GM18499 (cell line): ENCODE results near the gene P2RY4.
"Not testable (repeated sequence)": the region's sequence is repeated elsewhere in the genome, so short reads cannot be mapped to it uniquely, and the experiment has no call there.

ENCODE experiments used
- ATAC-seq: cut with Tn5 transposase; IDR thresholded peaks from one replicate; pipeline ENCODE4 v1.9.1; 2021; ENCODE audit warnings: moderate number of reproducible peaks; ENCODE audit not compliant: insufficient read depth, unreplicated experiment

P2RY4 gene

DNA sequence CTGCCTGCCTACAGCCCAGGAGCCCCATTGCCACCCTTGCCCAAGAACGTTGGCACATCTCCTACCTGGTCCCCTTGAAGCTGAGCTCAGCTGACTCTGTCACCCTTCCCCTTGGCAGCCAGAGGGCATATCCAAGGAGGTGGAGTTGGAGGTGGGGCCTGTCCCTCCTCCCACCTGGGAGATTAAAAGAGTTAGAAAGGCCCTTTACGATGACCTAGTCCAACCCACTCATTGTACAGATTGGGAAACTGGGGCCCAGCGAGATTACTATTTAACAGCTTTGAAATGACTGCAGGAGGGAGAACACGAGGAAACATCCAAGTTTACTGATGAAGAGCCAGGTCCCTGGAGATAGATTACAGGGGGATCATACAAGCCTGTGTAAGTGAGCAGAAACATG, at the start of gene P2RY4:
P2RY4 (minus strand) TSS at position 101 of the 400 bp plus-strand sequence. CDS start 580 bp downstream, outside the sequence.
- ATAC-seq = no peak

GRCh38 chrX:70301716-70302115, 41.7 kb upstream of the P2RY4 start:
- no peak for ATAC-seq

DNA sequence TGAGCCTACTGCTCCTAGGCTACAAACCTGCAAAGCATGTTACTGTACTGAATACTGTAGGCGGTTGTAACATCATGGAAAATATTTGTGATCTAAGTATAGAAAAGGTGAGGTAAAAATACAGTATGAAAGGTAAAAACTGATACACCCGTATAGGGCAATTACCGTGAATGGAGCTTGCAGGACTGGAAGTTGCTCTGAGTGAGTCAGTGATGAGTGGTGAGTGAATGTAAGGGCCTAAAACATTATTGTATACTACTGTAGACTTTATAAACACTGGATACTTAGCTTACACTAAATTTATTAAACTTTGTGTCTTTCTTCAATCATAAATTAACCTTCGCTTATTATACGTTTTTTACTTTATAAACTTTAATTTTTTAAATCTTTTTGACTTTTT, 33.6 kb upstream of the P2RY4 start:
- ATAC-seq = no peak

DNA sequence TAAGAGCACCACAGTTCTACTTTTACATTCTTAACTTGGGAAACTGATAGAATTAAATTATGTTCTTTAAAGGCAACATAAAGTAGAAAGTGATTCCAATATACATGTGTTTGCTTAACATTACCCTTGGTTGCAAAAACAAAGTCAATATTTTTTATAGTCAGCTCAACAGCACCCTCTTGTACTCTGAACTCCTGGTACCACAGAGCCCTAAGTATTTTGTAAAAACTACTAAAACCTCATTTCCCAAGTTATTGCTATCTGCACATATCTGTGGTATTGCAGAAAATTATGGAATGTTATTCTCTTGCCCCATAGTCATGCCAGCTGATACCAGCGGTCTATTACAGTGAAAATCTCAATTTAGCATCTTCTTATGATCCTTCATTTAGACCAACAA, 32.8 kb upstream of the P2RY4 start:
- ATAC-seq = no peak

DNA sequence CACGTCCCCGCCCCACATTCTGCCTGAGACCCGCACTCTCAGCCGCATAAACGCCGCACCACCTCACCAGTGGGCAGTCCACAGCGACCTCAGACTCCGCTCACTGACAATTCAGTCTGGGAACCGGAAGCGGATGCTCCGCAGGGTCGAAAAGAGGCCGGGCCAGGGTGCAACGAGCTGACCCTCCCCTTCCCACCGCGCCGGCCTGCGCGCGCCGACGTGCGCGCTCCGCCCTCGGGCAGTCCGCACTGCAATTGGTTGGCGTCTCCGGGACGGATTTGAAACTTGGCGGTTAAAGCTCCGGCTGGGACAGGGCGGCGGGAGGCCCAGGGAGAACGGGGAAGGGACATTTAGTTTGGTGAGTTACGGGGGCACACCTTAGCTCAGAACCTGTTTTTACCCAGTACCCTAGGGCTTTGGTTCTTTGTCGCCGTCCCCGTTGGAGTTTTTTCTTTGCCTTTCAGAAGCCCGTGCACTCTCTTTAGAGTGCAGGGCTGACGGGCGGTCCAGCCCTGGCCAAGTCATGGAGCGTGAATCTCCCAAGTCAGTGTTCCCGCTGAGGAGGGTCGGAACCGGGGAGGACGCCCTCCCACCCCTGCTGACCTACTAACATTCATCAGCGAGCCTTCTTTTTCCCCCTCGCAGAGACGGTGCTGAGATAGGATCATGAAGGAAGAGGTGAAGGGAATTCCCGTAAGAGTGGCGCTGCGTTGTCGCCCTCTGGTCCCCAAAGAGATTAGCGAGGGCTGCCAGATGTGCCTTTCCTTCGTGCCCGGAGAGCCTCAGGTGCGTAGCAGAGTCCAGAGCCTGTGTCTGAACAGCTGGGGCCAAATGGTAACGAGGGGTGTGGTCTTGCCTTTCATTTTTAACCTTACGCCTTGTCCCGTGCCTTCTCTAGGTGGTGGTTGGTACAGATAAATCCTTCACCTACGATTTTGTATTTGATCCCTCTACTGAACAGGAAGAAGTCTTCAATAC, 30.1 kb upstream of the P2RY4 start, which contains the start of the genes KIF4A and PDZD11:
KIF4A (plus strand) TSS at position 312 of the 978 bp plus-strand sequence; CDS start at position 667, 355 bp downstream.
PDZD11 (minus strand) TSS at position 135 of the 978 bp plus-strand sequence. CDS start 586 bp downstream, outside the sequence.
- ATAC-seq = peak; percentile 79

DNA sequence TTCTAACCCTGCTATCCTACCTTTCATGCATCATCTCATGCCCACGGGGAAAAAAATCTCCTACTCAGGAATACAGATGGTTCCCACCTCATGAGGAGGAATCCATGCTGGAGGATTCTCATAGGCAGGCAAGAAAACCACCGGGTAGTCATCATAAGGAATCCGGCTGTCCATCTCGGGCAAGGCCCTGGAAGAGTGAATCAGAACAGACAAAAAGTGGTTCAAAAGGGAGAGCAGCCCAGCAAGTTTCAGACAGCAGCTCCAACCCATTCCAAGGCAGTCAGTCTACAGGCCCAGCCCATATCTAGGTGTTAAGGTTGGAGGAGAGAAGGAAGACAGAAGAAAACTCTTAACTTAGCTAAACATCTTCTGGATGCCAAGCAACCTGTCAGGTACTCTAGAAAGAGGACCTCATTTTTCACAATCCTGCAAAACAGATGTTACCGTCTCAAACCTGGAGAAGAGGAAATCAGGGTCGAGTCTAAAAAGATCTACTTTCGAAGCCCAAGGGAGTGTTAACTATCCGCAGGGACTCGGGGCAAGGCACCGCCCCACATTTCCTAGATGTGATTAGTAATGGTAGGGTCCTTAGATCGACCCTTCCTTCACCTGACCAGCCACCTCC, 29.3 kb upstream of the P2RY4 start:
- ATAC-seq = no peak

DNA sequence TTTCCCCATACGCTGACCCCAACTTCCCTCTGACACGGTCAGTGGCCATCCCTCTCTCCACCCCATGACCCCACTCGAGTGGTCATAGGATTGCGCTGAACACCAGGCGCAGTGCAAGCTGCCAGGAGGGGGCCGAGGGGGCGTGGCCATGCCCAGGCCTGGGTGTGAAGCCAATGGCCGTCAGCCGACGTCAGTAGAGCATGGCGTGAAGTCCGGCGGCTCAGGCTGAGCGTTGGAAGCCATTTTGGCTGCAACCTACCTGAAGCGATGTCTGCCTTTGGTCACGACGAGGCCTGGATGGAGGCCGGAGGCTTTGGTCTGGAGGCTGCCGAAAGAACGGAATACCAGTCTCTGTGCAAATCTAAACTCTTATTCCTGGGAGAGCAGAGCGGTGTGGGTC, 21.9 kb upstream of the P2RY4 start, which contains the start of gene RAB41:
RAB41 (plus strand) TSS at position 222 of the 400 bp plus-strand sequence; CDS start at position 268, 46 bp downstream.
- no peak for ATAC-seq

DNA sequence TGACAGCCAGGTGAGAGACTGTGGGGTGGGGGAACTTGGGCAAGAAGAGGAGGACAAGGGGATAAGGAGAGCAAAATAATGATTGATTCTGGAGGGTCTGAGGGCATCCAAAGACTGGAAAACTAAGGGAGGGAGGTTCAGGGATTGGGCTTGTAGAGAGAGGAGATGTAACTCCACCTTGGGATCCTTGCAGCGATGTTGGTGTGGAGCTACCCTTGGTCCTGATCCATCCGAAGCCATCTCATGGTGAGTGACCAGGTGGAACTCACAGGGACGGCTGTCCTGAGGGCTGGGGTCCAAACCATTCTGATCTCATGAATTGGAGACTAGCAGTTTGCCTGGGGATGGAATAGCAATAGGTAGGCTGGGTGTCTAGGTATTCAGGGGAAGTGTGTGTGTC, 20.6 kb upstream of the P2RY4 start:
- no peak for ATAC-seq

- ATAC-seq = no peak
Observed at GRCh38 chrX:70279081-70279480, 19.1 kb upstream of the P2RY4 start.

DNA sequence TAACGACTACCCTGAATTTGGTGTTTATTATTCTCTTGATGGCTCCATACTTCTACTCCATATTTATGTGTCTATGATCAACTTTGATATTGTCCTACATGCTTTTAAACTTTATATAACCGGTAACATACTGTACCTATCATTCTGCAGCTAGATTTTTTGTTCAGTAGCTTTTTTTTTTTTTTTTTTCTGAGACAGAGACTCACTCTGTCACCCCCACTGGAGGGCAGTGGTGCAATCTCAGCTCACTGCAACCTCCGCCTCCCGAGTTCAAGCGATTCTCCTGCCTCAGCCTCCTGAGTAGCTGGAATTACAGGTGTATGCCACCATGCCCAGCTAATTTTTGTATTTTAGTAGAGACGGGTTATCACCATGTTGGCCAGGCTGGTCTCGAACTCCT, 14.0 kb upstream of the P2RY4 start:
- not testable (repeated sequence) for ATAC-seq

- ATAC-seq = no peak
Observed at GRCh38 chrX:70268034-70268433, 8.0 kb upstream of the P2RY4 start, which contains the start of gene ARR3. TSS of gene ARR3 (plus strand) at chrX:70268334. CDS start at chrX:70269386, 1,052 bp downstream.

- ATAC-seq = no peak
Observed at GRCh38 chrX:70264784-70265183, 4.8 kb upstream of the P2RY4 start.

GRCh38 chrX:70262952-70263567, 3.1 kb upstream of the P2RY4 start:
- no peak for ATAC-seq

- ATAC-seq = no peak
Observed at GRCh38 chrX:70257423-70258288, 2.3 kb downstream of the P2RY4 start.

DNA sequence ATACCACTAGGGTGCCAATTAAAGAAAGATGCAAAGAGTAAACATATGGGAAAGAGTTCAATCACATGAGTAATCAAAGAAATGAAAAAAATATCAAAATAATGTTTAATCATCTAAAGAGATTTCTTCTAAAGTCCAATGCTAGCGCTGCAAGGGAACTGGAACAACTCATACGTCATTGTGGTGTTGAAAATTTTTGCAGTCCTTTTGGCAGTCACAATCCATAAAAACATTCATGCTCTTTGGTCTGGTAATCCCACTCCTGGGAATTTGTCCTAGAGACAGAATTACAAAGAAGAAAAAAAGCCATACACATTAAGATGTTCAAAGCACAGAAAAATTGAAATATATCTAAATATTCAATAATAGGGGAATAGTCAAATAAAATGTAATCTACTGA, 4.6 kb downstream of the P2RY4 start:
- no peak for ATAC-seq

DNA sequence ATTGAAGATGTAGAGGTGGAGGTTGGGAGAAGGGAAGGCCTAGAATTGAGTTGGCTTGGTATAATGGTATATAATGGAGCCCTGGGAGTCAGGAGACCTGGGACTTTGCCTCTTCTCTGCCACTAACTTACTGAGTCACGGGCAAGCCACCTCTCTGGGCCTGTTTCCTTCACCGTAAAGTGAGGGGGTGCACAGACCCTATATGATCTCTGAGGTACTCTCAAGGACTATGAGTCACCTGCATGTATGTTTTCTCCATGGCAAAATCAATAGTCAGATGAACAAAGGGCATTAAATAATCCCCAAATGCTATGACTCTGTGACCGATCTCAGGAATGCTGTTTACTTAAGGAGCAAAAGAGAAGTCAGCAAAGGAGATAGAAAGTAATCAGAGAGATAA, 5.1 kb downstream of the P2RY4 start:
- ATAC-seq = no peak

- ATAC-seq = no peak
Observed at GRCh38 chrX:70254063-70254400, 6.0 kb downstream of the P2RY4 start.

- no peak for ATAC-seq
Observed at GRCh38 chrX:70253377-70254062, 6.5 kb downstream of the P2RY4 start.

GRCh38 chrX:70252491-70252890, 7.5 kb downstream of the P2RY4 start:
- ATAC-seq = no peak
